ENCODE measurements around the gene PACS1.

The PACS1 gene

DNA sequence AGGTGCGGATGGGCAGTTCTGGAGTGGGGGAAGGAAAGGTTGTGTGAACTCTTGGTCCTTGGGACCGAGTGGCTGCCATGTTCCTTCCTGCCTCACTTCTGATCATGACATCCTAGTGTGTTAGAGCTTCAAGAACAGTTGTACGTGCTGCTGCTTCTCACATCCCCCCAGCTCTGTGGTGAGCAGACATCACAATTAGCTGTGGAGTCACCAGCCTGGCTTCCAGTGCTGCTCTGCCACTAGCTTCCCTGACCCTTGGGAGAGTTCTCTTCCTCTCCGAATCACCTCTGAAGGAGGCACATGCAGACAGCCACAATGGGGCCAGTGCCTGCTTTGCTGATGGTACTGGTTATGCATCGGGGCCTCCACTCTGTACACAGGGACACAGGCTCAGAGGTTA lies 192.1 kb downstream of the PACS1 start:
- H3K4me3 ChIP-seq (ENCODE audit: control insufficient read depth, low read depth, low read length), result no peak overlapping the region
- no peak for DNase-seq (ENCODE audit: low read depth)
- TF ChIP-seq, protein P1, sequence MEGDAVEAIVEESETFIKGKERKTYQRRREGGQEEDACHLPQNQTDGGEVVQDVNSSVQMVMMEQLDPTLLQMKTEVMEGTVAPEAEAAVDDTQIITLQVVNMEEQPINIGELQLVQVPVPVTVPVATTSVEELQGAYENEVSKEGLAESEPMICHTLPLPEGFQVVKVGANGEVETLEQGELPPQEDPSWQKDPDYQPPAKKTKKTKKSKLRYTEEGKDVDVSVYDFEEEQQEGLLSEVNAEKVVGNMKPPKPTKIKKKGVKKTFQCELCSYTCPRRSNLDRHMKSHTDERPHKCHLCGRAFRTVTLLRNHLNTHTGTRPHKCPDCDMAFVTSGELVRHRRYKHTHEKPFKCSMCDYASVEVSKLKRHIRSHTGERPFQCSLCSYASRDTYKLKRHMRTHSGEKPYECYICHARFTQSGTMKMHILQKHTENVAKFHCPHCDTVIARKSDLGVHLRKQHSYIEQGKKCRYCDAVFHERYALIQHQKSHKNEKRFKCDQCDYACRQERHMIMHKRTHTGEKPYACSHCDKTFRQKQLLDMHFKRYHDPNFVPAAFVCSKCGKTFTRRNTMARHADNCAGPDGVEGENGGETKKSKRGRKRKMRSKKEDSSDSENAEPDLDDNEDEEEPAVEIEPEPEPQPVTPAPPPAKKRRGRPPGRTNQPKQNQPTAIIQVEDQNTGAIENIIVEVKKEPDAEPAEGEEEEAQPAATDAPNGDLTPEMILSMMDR (conservative IDR thresholded peaks at IDR 0.05; ENCODE audit: control insufficient read depth, insufficient read depth, low read depth, low read length), result no peak

DNA sequence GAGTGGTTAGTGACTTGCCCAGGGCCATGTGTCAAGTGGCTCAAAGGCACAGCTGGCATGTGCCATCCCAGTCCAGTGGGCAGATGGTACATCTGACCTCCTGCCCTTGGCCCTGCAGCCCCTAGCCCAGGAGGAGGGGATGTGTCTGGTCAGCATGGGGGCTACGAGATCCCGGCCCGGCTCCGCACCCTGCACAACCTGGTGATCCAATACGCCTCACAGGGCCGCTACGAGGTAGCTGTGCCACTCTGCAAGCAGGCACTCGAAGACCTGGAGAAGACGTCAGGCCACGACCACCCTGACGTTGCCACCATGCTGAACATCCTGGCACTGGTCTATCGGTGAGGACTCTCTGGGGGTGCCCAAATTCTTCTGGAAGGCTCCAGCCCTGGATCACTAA lies 192.6 kb downstream of the PACS1 start:
- no peak for DNase-seq (ENCODE audit: low read depth)
- TF ChIP-seq, protein P1 (conservative IDR thresholded peaks at IDR 0.05; ENCODE audit: control insufficient read depth, insufficient read depth, low read depth, low read length), result no peak
- H3K4me3 ChIP-seq (ENCODE audit: control insufficient read depth, low read depth, low read length), result no peak overlapping the region

DNA sequence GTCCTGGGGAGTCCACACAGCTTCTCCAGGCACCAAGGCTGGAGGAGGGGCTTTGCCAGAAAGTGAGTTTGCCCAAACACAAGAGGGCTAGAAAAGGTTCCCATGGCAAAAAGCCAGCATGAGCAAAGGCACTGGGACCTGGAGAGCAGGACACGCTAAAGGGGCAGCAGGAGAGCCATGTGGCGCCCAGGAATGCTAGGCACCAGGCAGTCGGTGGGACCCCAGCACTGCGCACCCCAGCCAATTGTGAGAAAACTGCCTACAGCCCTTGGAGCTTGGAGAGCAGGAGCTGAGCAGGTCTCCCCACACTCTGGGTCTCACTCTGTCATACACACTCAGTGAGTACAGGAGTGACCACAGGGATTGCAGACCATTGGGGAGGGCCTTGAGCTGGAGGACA lies 193.2 kb downstream of the PACS1 start:
- no peak for DNase-seq (ENCODE audit: low read depth)
- H3K4me3 ChIP-seq (ENCODE audit: control insufficient read depth, low read depth, low read length), result no peak overlapping the region
- TF ChIP-seq, protein P1 (conservative IDR thresholded peaks at IDR 0.05; ENCODE audit: control insufficient read depth, insufficient read depth, low read depth, low read length), result no peak

DNA sequence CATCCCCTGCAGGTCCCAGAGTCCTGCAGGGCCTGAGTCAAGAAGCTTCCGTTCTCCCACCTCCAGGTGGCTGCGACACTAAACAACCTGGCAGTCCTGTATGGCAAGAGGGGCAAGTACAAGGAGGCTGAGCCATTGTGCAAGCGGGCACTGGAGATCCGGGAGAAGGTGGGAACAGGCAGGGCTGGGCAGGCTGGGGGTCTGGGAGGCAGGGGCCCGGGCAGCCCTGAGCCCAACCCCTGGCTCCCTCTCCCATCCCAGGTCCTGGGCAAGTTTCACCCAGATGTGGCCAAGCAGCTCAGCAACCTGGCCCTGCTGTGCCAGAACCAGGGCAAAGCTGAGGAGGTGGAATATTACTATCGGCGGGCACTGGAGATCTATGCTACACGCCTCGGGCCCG lies 193.7 kb downstream of the PACS1 start:
- no peak for DNase-seq (ENCODE audit: low read depth)
- H3K4me3 ChIP-seq (ENCODE audit: control insufficient read depth, low read depth, low read length), result no peak overlapping the region
- TF ChIP-seq, protein P1 (conservative IDR thresholded peaks at IDR 0.05; ENCODE audit: control insufficient read depth, insufficient read depth, low read depth, low read length), result no peak

DNA sequence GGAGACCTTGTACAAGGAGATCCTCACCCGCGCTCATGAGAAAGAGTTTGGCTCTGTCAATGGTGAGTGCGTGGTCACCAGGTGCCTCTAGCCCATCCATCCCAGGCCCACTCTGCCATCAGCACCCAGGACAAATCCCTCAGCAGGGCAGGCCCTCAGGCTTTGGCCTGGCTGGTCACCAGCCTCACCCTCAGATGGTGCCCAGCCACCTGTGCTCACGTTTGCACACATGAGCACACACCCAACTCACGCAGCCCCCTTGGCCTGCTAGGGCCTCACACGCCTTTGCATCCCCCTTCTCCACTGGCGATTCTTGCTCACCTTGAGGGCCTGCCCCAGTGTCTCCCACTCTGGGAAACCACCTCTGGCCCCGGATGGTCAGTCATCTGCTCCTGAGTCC lies 194.3 kb downstream of the PACS1 start:
- H3K4me3 ChIP-seq (ENCODE audit: control insufficient read depth, low read depth, low read length), result no peak overlapping the region
- TF ChIP-seq, protein P1 (conservative IDR thresholded peaks at IDR 0.05; ENCODE audit: control insufficient read depth, insufficient read depth, low read depth, low read length), result no peak
- no peak for DNase-seq (ENCODE audit: low read depth)

DNA sequence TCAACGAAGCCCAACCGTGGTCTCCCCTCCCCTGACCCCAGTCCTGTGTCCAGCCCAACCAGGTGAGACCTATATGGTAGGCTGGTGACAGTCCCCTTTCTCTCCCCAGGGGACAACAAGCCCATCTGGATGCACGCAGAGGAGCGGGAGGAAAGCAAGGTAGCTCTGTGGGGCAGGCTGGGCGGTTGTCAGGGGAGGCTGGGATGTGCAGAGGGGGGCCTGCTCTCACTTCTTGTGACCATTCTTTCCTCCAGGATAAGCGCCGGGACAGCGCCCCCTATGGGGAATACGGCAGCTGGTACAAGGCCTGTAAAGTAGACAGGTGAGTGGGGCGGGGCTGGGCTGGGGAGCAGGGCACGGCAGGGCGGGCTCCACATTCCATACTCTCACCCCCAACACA lies 194.8 kb downstream of the PACS1 start:
- no peak for DNase-seq (ENCODE audit: low read depth)
- TF ChIP-seq, protein P1 (conservative IDR thresholded peaks at IDR 0.05; ENCODE audit: control insufficient read depth, insufficient read depth, low read depth, low read length), result peak; percentile 30
- H3K4me3 ChIP-seq (ENCODE audit: control insufficient read depth, low read depth, low read length), result no peak overlapping the region

Data from fibroblast of mammary gland (primary cell).